ENCODE data around the gene SACM1L.

SACM1L gene

DNA sequence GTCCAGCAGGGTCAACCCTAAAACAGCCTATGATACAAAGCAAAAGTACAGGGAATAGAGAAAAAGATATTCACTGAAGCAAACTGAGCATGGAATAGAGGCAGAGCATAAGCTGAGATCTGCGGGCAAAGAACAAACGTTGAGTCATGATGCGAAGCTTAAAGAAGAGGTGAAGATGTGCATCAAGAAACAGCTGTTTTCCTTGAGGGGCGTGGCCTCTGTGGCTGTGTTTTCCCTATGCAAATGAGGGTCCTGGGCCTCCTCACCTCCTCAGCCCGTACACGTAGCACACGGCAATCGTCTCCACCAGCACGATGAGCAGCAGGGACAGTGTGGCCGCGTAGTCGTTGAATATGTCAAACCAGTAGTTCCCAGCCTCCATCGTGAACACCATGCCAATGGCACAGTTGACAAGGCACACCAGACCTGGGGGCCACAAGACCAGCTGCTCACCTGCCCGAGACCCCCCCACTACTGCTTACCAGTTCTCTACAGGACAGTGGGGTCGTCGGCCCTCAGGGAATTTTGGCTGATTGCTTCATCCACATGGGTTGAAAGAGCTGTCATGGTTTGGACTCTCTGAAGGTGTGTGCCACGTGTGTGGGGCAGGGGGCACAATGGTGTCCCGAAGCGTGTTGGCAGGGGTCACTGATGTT is 73.6 kb downstream of the SACM1L start:
- no peak for DNase-seq (ENCODE audit: extremely low read depth in 1 of 2, low read depth in 1 of 2)

DNA sequence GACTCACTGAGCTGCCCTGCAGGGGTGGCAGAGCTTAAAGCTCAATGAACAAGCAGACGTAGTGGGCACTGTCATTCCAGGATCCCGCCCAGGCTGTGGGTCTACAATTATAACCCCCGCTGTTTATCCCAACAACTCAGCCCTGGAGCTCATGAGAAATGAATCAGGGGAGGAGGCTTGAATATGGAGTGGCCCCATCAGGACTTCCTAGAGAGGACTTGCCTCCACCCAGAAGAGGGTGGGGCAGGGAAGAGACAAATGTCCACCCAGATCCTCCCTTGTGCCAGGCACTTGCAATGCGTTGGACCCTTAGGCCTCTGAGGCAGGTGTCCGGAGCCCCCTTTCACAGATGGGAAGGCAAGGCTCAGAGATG is 74.1 kb downstream of the SACM1L start:
- no peak for DNase-seq (ENCODE audit: extremely low read depth in 1 of 2, low read depth in 1 of 2)

DNA sequence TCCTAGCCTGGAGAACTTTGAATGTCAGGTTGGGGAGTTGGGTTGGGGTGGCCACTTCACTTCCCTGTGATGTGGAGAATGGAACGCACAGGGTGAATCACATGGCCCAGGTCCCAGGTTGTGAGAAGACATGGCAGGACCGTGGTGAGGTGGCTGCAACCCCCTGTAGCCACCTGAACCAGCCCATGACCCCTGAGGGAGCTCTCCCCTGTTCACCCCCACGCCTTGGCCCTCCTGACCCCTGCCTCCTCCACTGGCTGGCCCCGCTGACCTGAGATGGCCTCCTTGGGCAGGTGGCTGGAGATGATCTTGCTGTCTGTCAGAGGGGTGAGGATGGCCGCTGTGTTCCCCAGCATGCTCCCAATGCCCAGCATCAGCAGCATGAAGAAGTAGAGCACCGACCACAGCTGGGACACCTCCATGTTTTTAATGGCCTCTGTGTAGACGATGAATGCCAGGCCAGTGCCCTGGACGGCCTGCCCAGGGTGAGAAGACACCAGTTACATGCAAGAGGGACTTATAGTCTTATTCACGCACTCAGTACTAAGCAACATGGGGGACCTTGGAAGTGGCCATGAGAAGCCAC is 76.2 kb downstream of the SACM1L start:
- DNase-seq (ENCODE audit: extremely low read depth in 1 of 2, low read depth in 1 of 2): no peak

DNA sequence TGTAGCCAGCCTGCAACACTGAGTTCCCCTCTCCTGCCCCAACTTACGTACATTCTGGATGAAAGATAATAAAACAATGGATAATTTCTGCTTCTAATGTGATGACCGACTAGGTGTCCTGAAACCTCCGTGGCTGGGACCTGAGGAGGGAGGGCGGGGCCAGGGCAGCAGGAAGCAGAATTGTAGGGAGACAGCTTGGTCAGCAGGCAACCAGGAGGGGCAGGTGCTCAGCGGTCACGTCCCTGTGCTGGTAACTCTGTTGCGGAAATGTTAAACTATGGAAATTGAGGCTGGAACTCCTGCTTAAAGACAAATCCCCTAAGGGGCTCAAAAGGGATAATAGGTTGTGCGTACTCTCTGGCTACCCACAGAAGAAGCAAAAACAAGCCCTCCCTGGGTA is 76.8 kb downstream of the SACM1L start:
- no peak for DNase-seq (ENCODE audit: extremely low read depth in 1 of 2, low read depth in 1 of 2)

DNA sequence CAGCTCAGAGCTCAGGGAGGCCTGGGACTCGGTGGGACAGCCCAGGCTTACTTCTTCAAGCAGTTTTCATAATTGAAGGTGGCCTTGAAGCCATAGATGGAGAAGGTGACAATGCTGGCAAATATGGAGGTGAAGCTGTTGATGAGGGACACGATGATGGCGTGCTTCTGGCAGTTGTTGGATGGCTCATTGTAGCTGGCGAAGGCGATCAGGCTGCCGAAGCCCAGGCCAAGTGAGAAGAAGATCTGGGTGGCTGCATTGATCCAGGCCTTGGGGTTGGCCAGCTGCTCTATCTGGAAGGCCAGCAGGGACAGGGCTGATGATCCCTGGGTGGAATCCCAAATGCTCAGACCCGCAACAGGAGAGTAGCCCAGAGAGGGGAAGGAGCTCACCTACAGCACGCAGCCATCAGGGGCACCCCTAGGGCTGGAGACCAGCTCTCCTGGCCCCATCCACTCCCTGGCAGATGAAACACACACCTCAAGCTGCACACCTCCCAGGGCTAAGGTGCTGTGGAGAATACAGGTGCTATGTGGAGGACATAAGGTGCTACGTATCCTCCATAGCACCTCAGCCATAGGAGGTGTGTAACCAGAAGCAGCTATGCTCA is 82.1 kb downstream of the SACM1L start:
- DNase-seq (ENCODE audit: extremely low read depth in 1 of 2, low read depth in 1 of 2): no peak

DNA sequence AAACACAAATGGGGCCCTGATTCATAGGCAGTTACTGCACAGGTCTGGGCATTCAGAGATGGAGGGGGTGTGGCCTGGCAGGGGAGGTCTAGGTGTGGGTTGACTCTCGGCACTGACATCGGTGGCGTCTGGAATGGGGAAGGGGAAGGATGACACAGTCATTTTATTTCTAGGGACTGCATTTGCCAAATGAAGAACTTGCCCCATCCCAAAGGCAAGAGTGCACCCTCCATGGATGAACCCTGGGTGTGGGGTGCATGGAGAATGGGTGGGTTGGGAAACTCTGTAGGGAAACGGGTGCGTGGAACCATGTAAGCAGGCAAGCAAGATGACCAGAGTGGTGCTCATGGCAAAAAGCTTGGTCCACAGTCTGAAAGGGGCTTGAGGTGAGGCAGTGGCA is 82.6 kb downstream of the SACM1L start:
- DNase-seq (ENCODE audit: extremely low read depth in 1 of 2, low read depth in 1 of 2): no peak

DNA sequence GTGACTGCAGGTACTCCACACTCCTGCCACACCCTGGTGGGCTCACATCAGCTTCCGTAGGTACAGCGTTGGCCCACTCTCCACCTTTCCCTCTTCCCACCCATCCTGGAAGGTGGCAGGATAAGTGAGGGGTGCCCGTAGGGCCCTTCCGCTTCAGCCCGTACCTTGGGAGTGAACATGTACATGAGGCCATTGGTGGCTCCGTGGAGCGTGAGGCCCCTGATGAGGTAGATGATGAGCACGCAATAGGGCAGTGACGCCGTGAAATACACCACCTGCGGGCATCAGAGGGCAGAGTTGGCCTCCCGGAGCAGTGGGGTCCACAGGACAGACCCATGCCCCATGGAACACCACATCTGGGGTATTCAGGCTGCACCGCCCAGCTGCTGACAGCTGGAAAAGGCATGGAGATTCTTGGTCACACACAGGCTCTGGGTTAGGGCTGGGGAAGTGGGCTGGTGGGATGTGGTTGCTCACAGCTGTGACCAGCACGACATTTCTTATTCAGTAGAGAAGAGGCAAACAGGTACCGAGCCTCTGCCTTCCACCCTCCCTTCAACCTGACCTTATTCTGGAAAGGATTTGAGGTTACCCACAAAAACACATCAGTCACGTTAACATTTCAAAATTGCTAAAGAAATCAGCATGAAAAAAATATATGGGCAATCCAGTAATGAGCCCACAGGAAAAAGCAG is 83.3 kb downstream of the SACM1L start:
- DNase-seq (ENCODE audit: extremely low read depth in 1 of 2, low read depth in 1 of 2): no peak

DNA sequence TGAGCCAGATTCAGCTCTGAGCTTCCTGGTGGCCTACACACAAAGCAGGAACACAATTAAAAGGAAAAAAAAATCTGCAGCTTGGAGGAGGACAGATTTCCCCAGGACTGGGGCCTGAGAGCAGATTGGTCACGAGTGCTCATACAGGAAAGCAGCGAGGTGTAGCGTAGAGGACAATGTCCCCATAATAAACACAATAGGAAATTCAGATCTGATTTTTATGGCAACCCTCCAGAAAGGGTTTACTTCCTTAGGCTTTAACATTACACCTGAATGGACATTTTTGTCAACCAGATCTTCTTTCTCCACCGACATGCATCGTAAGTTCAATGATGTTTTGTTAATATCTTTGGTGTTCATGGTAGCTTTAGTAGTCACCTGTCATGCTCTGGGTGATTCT is 83.9 kb downstream of the SACM1L start:
- DNase-seq (ENCODE audit: extremely low read depth in 1 of 2, low read depth in 1 of 2): no peak

DNA sequence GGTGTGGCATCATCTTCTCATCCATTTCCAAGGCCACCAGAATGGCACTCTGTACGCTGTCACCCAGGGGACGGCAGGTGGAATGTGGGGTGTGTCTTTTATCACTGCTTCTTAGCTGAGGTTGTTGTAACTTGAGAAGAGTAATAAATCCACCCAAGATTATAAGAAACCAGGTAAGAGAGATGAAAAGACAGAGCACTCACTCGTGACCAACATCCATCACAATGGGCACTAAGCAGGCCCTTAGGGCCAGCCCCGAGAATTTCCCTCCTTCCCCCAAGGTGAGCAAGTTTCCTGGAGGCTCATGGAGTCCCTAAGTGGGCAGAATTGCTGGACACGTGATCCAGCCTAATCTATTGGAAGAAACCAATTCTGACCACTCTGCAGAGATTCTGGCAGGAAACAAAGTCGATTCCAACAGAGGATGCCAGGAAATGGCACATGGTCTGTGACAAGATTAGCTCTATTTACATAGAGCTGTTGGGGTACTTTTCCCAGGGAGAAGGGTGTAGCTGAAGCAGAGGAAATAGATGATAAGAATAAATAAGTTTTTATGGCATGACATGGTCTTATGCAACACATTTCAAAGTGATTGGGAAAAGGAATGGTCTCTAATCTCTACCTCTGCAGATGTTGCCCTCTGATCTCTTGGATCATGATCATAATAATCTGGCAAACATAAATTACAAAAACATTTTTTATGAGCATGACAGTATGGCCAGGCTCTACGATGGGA is 84.7 kb downstream of the SACM1L start:
- no peak for DNase-seq (ENCODE audit: extremely low read depth in 1 of 2, low read depth in 1 of 2)

DNA sequence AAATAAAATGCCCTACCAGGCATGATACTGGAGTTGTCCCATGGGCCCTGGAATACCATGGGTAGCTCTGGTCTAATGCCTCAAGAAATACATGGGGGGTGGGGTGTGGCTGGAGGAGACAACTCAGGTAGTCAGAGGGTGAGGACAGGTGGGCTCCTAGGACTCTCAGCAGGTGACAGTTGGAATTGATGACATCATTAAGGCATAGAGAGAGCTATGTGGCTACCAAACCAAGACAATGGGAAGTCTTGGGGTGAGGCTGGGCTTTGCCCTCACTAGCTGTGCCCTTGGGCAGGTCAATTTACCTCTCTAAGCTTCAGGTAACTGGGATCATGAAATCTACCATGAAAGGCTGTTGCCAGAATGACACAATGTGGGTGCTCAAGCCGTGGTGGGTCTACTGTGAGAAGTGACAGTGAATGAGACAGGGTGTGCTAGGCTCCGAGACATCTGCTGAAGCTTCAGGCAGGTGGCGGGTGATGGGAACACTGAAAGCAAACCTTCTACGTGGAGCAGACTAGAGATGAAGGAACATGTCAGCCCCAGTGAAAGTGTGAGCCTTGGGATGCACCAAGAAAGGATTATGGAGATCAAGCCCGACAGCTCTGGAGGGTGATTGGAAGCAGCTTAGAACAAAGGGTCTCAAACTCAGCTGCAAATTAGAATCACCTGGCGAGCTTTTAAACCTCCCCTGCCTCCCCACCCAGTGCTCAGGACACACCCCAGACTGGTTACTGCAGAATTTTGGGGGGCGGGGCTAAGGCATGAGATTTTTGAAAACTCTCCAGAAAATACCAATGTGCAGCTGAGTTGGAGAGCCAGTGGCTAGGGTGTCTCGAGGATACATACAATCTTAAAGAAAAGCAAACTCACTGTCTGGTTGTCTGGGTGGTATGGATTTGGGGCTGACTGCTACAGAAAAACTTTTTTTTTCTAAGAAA is 85.7 kb downstream of the SACM1L start:
- DNase-seq (ENCODE audit: extremely low read depth in 1 of 2, low read depth in 1 of 2): no peak

DNA sequence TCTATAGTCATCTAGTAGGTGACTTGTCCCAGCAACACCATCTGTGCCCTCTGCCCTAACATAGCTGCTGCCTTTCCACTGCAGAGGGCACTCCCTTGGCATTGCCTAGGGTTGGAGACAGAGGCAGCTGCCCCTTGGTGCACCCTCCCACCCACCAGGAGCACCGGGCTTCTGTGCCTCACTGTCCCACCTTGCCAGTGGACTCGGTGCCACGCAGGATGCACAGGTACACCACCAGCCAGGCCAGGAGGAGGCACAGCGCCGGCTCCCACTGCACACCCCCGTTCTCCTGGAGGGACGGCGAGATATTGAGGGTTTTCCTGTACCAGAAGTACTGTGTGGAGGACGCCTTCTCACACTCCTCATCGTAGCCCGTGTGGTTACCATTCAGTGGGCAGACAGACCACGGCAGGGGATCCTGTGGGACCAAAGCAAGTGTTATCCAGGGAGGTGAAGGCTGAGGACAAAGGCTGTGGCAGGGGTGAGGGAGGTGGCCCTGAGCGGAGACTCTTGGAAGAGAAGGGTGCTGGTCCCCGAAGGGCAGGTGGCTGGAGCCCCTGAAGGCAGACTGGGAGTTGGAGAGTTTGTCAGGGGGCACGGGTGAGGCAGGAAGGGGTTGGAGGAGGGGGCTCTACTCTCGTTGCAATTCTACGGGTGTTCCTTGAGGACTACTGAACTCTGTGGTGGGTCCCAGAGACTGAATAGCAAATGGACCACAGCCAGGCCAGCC is 86.5 kb downstream of the SACM1L start:
- no peak for DNase-seq (ENCODE audit: extremely low read depth in 1 of 2, low read depth in 1 of 2)

DNA sequence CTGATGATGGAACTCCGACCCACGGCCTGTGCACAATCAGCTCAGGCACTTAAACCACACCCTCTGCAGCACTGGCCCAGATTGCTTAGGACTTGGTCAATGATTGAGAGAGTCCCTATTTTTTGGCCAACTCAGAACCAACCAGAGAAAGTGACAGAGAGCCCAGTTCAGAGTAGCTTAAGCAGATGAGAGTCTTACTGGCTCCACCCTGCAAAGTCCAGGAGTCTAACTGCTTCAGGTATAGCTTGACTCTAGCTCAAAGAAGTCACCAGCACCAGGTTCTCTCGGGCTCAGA is 87.1 kb downstream of the SACM1L start:
- no peak for DNase-seq (ENCODE audit: extremely low read depth in 1 of 2, low read depth in 1 of 2)

DNA sequence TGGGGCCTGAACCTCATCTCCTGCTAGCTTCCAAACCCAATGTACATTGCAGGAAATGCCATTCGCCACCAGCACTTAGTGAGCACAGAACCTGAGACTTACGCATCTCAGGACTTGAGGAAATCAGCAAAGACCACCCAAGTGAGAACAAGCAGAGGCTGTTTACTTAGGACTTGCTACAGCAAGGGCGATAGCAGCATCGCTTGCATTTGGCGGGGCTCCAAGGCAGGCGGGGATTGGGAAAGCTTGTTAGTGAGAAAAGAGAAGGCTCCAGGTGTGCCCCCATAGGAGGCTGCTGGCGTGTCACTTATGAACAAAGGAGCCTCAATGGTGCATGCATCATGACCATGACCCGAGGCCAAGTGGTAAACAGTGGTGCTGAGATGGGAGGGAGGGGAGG is 87.4 kb downstream of the SACM1L start:
- DNase-seq (ENCODE audit: extremely low read depth in 1 of 2, low read depth in 1 of 2): no peak

DNA sequence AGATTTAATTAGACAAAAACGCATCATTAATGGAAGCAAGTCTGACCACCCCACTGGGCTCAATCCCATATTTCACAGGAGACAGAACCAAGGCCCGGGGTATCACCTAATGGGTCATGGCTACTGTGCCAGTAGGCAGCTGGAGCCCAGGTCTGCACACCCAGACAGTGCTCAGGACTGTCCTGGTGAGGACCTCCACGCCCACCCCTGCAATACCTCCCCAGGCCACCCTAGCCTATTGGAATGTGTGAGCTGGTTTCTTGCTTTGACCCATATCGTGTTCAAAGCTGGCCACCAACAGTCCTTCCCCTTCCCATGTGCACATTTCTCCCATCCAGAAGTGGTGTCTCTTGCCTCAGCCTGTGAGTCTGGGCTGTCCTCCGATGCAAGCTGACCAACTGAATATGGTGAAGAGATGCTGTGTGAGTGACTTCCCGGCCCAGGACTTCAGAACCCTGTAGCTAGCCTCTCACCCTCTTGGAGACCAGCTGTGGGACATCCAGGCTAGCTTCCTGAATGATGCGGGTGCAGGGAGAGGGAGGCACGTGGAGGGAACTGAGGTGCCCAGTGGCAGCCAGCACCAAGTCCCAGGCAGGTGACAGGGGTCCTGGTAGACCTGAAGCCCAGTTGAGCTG is 88.0 kb downstream of the SACM1L start:
- DNase-seq (ENCODE audit: extremely low read depth in 1 of 2, low read depth in 1 of 2): no peak

DNA sequence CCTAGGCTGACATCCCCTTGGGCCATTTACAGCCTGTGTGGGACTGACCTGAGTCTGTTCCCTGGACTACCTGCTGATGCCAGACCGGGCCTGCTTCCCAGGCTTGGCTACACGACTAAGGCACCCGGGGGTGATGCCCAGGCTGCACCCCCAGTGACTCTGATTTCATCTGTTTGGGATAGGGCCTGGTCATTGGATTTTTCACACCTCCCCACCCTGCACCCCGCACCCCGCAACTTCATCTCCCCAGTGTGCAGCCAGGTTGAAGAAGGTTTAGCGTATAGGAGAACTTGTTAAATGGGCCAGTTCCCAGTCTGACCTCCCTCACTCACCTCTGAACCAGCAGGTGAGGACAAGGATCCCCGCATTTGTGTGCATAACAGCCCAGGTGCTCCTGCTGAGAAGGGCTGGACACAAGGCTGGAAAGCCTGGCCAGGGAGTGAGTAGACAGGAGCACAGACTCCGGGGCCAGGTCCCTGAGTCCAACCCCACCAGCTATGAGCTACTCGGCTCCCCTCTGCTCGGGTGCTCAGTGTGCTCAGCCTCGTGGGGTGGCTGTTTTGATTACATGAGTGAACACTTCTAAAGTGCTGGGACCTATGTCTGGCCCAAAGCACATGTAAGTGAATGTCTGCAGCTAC is 88.7 kb downstream of the SACM1L start:
- no peak for DNase-seq (ENCODE audit: extremely low read depth in 1 of 2, low read depth in 1 of 2)

DNA sequence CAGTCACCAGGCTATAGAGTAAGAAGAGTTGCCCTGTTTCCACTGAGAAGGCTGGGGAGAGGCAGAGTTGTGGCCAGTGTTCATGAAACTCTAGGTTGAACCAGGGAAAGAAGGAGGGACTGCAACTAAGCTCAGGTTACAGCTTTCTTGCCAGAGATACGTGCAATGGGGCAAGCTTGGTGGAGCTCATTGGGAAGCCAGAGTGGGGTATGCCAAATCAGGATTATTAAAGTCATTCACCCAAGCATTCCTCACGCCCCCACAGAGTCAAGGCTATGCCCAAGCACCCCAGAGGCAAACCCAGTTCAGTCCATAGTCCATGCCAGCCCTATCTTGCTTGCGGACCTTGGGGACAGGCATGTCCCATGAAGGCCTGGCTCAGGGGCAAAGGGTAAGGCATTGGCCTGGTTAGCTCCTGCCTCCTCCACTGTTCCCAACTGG is 89.6 kb downstream of the SACM1L start:
- DNase-seq (ENCODE audit: extremely low read depth in 1 of 2, low read depth in 1 of 2): no peak

DNA sequence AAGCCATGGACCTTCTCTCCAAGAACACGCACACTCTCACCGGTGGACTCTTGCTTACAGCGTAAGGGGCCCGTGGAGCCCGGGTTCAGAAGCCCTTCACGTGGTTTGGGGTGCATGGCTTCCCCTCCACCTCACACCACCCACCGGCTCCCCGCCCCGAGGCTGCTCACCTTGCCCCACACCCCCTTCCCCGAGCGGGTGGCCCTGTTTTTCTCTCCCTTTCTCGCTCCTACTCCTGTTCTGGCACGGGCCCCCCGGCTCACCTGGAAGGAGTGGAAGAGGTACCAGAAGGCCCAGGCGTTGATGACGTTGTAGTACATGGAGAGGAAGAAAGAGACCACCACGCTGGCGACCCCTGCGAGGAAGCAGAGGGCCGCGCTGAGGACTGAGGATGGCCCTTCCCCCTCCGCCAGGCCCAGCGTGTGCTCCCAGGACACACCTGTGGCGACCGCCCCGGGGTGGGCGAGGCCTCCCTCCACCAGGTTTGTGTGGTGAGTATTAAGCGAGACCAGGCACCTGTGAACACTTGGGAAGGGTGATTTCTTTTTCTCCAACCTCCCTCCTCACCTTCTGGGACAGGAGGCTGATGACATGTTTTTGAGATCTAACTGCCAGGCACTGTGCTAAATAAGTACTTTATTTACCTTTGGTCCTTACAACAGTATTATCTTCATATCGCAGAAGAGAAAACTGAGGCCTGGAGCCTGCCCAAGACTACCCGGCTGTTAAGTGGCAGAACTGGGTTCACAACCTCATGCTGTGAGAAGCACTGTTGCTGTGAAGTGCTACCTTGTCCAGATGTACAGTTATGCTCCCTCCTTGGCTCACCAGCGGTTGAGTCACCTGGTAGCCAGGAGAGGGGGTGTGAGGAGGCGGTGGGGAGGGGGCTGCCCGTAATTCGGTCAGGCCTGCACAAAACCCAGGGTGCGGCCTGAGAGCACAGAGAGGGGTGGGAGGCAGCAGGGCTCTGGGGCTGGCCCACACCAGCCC is 90.8 kb downstream of the SACM1L start:
- DNase-seq (ENCODE audit: extremely low read depth in 1 of 2, low read depth in 1 of 2): no peak

DNA sequence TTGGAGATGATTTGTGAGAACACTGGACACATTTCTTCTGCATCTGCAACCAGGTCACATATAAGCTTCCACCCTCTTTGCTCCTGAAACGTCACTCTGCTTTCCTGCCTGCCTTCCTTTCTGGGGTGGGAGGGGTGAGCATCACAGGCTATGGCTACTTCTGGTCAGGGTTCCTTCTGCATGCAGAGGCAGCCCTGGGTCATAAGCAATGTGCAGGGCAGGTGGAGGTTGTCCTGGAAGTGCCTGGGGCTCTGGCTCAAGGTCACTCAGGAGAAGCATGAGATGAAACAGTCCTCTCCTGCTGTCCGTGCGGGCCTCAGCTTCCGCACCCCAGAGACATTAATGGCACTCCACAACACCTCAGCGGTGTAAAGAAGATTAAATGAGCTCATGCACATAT is 92.1 kb downstream of the SACM1L start:
- DNase-seq (ENCODE audit: extremely low read depth in 1 of 2, low read depth in 1 of 2): no peak

Data from stimulated activated CD8-positive, alpha-beta memory T cell treated with anti-CD3 and anti-CD28 coated beads, Interleukin-7, amount 100 ng/mL, for 48 hours (primary cell).